Neural progenitor cell (in vitro differentiated cells): Measurements from ENCODE around the gene SDK1. TPM values are rescaled to one million over a fixed set of nuclear protein-coding genes. Genes with fewer than 3 reads are reported as not detected.
A peak's percentile ranks its signal among the peaks of the same experiment; 100 is the strongest.

Source experiments
- DNase-seq: peaks from one replicate; pipeline ENCODE4 v3.0.0-alpha.2; 2016; ENCODE audit warnings: low spot score
- H2AFZ ChIP-seq: fragments of 200-600 bp; sonication (generic); replicated peaks from 2 replicates; pipeline ENCODE4 v1.6.1; 2016; ENCODE audit warnings: antibody characterized with exemption
- H3F3A ChIP-seq: fragments of 200-600 bp; sonication (generic); 2 replicates; pipeline ENCODE4 v1.6.1; 2016; ENCODE audit warnings: antibody characterized with exemption, low read depth
- H3K27ac ChIP-seq: fragments of 200-600 bp; sonication (generic); 2 replicates; pipeline ENCODE4 v1.5.1; 2016; ENCODE audit warnings: mild to moderate bottlenecking
- H3K27me3 ChIP-seq: fragments of 200-600 bp; sonication (generic); 2 replicates; pipeline ENCODE4 v1.6.1; 2016; ENCODE audit warnings: mild to moderate bottlenecking, moderate library complexity
- H3K36me3 ChIP-seq: fragments of 200-600 bp; sonication (generic); 2 replicates; pipeline ENCODE4 v1.5.1; 2016
- H3K4me1 ChIP-seq: fragments of 200-600 bp; sonication (generic); 2 replicates; pipeline ENCODE4 v1.6.1; 2016; ENCODE audit warnings: mixed run types
- H3K4me2 ChIP-seq: fragments of 200-600 bp; sonication (generic); 2 replicates; pipeline ENCODE4 v1.6.1; 2016
- H3K4me3 ChIP-seq: fragments of 200-600 bp; sonication (generic); 2 replicates; pipeline ENCODE4 v1.5.1; 2016
- H3K79me2 ChIP-seq: fragments of 200-600 bp; sonication (generic); 2 replicates; pipeline ENCODE4 v1.6.1; 2016; ENCODE audit warnings: low read depth
- H3K9ac ChIP-seq: fragments of 200-600 bp; sonication (generic); 2 replicates; pipeline ENCODE4 v1.6.1; 2016
- H3K9me3 ChIP-seq: fragments of 200-600 bp; sonication (generic); 2 replicates; pipeline ENCODE4 v1.5.1; 2016; ENCODE audit warnings: low read depth
- H4K20me1 ChIP-seq: fragments of 200-600 bp; sonication (generic); 2 replicates; pipeline ENCODE4 v1.6.1; 2016; ENCODE audit warnings: low read depth
- H3K27ac Mint-ChIP-seq: 3 replicates; pipeline ENCODE4 v1.8.0; 2021; ENCODE audit warnings: mixed read lengths
- H3K27me3 Mint-ChIP-seq: 2 replicates; pipeline ENCODE4 v1.8.0; 2022; ENCODE audit warnings: low read depth, mild to moderate bottlenecking, inconsistent platforms, moderate library complexity, mixed read lengths; ENCODE audit not compliant: insufficient read depth
- H3K36me3 Mint-ChIP-seq: 3 replicates; pipeline ENCODE4 v1.8.0; 2021; ENCODE audit warnings: mixed read lengths
- H3K4me1 Mint-ChIP-seq: 3 replicates; pipeline ENCODE4 v1.8.0; 2021; ENCODE audit warnings: mixed read lengths
- H3K4me3 Mint-ChIP-seq: 3 replicates; pipeline ENCODE4 v1.8.0; 2021; ENCODE audit warnings: mild to moderate bottlenecking, moderate library complexity, mixed read lengths
- H3K9me3 Mint-ChIP-seq: 3 replicates; pipeline ENCODE4 v1.8.0; 2020; ENCODE audit warnings: mixed read lengths
- EZH2 ChIP-seq: fragments of 200-600 bp; sonication (generic); IDR thresholded peaks from 2 replicates; pipeline ENCODE4 v1.6.1; 2017; ENCODE audit warnings: antibody characterized with exemption, mild to moderate bottlenecking, moderate library complexity
- EZH2phosphoT487 ChIP-seq: fragments of 200-600 bp; sonication (generic); IDR thresholded peaks from 2 replicates; pipeline ENCODE4 v1.6.1; 2017; ENCODE audit warnings: antibody characterized with exemption
- total RNA-seq: library from RNA; depleted of rRNA; stranded (reverse); fragments of >200 nt; gene quantifications from 2 replicates; pipeline ENCODE4 v1.2.3, GENCODE V29; 2015; ENCODE audit warnings: low replicate concordance
- TF ChIP-seq, protein P1 (sequence below): fragments of 200-600 bp; sonication (generic); IDR thresholded peaks from 2 replicates; pipeline ENCODE4 v1.5.1; 2017; ENCODE audit warnings: antibody characterized with exemption, mild to moderate bottlenecking

The SDK1 gene
- total RNA-seq, 1 donor from 2014 or later, result 4.9 TPM

DNA sequence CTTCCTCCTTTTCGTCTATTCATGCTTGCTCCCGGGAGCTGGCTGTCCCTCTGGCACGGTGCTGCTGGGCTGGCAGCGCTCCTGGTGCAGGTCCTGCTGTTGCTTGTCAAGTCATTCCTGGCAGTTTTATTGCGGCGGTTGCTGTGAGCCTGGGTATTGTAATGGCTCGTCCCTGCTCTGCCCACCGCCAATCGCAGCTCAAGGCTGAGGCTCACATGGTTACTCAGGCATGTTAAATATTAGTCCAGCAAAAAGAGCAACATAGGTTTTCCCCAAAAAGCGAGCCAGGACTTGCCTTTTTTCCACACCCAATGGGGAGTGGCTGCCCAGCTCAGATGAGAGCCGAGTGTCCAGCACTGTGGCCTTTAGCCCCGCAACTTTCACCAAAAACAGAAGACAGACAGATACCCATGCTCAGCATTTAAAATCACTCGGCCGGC, 888.1 kb downstream of the SDK1 start:
- Mint-ChIP-seq H3K9me3 (peaks cover 2% of the 10 kb centered on the region), H3K36me3 (peaks cover 4% of the 10 kb centered on the region), H3K4me3 (no peak overlapping the region), H3K27ac (no peak overlapping the region), H3K27me3 (peaks cover 3% of the 10 kb centered on the region), H3K4me1 (peaks cover 16% of the 10 kb centered on the region)
- no peak overlapping the region for H3K9ac ChIP-seq
- no peak overlapping the region for H3K4me3 ChIP-seq
- H3K4me2 ChIP-seq, result no peak overlapping the region
- no peaks in the 10 kb centered on the region for H3K36me3 ChIP-seq
- H2AFZ ChIP-seq, result no peak overlapping the region
- DNase-seq, result peak; percentile 17
- H3K9me3 ChIP-seq, result no peaks in the 10 kb centered on the region
- TF ChIP-seq, protein P1, sequence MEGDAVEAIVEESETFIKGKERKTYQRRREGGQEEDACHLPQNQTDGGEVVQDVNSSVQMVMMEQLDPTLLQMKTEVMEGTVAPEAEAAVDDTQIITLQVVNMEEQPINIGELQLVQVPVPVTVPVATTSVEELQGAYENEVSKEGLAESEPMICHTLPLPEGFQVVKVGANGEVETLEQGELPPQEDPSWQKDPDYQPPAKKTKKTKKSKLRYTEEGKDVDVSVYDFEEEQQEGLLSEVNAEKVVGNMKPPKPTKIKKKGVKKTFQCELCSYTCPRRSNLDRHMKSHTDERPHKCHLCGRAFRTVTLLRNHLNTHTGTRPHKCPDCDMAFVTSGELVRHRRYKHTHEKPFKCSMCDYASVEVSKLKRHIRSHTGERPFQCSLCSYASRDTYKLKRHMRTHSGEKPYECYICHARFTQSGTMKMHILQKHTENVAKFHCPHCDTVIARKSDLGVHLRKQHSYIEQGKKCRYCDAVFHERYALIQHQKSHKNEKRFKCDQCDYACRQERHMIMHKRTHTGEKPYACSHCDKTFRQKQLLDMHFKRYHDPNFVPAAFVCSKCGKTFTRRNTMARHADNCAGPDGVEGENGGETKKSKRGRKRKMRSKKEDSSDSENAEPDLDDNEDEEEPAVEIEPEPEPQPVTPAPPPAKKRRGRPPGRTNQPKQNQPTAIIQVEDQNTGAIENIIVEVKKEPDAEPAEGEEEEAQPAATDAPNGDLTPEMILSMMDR, result no peak
- TF ChIP-seq EZH2 (no peak), EZH2phosphoT487 (no peak)
- no peak overlapping the region for H3K27ac ChIP-seq
- peaks cover 7% of the 10 kb centered on the region for H3F3A ChIP-seq
- H4K20me1 ChIP-seq, result no peaks in the 10 kb centered on the region
- H3K79me2 ChIP-seq, result no peaks in the 10 kb centered on the region
- no peaks in the 10 kb centered on the region for H3K4me1 ChIP-seq
- no peaks in the 10 kb centered on the region for H3K27me3 ChIP-seq

DNA sequence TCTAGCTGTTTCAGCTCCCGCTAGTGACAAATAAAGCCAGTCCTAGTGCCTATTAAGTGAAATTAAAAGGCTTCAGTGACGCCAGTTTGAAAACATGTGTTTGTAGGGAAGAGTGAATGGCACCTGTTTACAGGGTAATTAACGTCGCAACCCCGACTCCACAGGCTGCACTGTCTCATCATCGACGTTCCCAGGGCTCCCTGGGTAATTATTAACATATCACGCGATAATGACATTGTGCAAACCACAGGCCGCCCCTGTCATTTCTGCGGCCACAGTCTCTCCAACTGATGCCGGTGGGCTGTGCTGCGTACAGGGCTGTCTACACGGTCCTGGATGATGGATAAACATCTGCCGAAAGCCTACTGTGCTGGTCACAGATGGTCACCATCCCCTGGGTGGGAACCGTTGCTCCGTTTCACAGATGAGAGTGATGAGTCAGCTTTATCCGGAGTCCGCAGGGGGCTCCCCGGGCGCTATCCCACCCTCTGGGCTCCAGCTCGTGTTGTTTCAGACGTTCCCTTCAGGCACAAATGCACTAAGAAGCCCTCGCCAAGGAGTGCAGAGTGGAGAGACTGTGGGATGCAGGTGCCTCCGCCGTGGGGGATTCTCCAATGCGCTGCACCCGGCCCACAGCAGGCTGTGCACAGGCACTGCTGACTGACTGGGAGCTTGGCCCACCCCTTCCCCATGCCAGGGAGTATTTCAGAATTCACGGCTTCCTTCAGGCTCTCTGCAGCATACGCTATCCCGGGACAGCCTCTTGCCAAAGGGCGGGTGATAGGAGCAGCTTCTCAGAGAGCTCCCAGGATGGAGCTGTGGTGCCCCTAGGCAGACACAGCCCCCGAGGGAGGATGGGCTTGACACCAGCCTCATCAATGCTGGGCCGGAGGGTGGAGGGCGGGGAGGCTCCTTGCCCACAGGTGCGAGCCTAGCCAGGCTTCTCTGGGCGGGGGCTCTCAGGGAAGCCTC, 889.2 kb downstream of the SDK1 start:
- H3K4me1 Mint-ChIP-seq, result peaks cover 18% of the 10 kb centered on the region
- no peaks in the 10 kb centered on the region for H3K27me3 ChIP-seq
- no peak overlapping the region for H3K4me3 Mint-ChIP-seq
- H3K4me2 ChIP-seq, result no peak overlapping the region
- H3K9ac ChIP-seq, result no peak overlapping the region
- TF ChIP-seq EZH2 (no peak), EZH2phosphoT487 (no peak)
- TF ChIP-seq, protein P1, result no peak
- H3K36me3 Mint-ChIP-seq, result peaks cover 2% of the 10 kb centered on the region
- H3K4me1 ChIP-seq, result no peaks in the 10 kb centered on the region
- no peak overlapping the region for H3K4me3 ChIP-seq
- H3K79me2 ChIP-seq, result no peaks in the 10 kb centered on the region
- no peak overlapping the region for H2AFZ ChIP-seq
- no peak for DNase-seq
- H3F3A ChIP-seq, result peaks cover 7% of the 10 kb centered on the region
- H3K9me3 Mint-ChIP-seq, result peaks cover 2% of the 10 kb centered on the region
- no peak overlapping the region for H3K27ac ChIP-seq
- H3K36me3 ChIP-seq, result no peaks in the 10 kb centered on the region
- H4K20me1 ChIP-seq, result no peaks in the 10 kb centered on the region
- peak overlapping the region; percentile 17 for H3K27ac Mint-ChIP-seq
- no peaks in the 10 kb centered on the region for H3K27me3 Mint-ChIP-seq
- no peaks in the 10 kb centered on the region for H3K9me3 ChIP-seq

DNA sequence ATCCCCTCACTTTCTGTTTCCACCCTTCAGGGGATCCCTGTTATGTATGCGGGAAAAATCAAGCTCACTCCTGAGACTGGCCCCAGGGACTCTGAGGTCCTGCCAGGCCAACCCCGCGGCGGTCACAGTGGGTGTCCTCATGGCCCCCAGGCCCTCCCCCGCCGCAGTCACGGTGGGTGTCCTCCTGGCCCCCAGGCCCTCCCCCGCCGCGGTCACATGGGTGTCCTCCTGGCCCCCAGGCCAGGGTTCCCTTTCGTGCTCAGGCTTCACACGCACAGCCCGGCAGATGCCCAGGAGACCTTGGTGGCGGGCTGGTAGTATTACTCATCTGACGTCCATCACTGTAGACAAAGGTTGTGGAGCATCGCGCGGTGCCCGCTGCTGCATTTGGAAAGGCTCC, 890.0 kb downstream of the SDK1 start:
- Histone ChIP-seq H3K9me3 (no peaks in the 10 kb centered on the region), H3K27ac (no peak overlapping the region), H3K4me2 (no peak overlapping the region), H3K9ac (no peak overlapping the region), H3K79me2 (no peaks in the 10 kb centered on the region), H3K36me3 (no peaks in the 10 kb centered on the region), H3K27me3 (no peaks in the 10 kb centered on the region), H3K4me3 (no peak overlapping the region), H3F3A (peaks cover 7% of the 10 kb centered on the region), H4K20me1 (no peaks in the 10 kb centered on the region), H2AFZ (no peak overlapping the region), H3K4me1 (no peaks in the 10 kb centered on the region)
- DNase-seq, result no peak
- H3K27me3 Mint-ChIP-seq, result no peaks in the 10 kb centered on the region
- H3K4me1 Mint-ChIP-seq, result peaks cover 21% of the 10 kb centered on the region
- TF ChIP-seq EZH2phosphoT487 (no peak), EZH2 (no peak)
- TF ChIP-seq, protein P1, result no peak
- H3K4me3 Mint-ChIP-seq, result no peak overlapping the region
- peaks cover 2% of the 10 kb centered on the region for H3K9me3 Mint-ChIP-seq
- H3K36me3 Mint-ChIP-seq, result no peaks in the 10 kb centered on the region
- H3K27ac Mint-ChIP-seq, result no peak overlapping the region
